SK-N-MC (cell line): Measurements from ENCODE around the gene PTPA.
"Not testable (repeated sequence)": the region's sequence is repeated elsewhere in the genome, so short reads cannot be mapped to it uniquely, and the experiment has no call there.

Source experiments
- EZH2 ChIP-seq: fragments of 200-600 bp; sonication (generic); IDR thresholded peaks from one replicate; pipeline ENCODE4 v1.6.1; 2017; ENCODE audit warnings: antibody characterized with exemption
- FOXP2 ChIP-seq: optimal IDR thresholded peaks from 2 replicates; pipeline ENCODE3; 2011; ENCODE audit warnings: mild to moderate bottlenecking, moderate library complexity; ENCODE audit not compliant: insufficient read depth; ENCODE audit errors: extremely low read length, control extremely low read depth
- POLR2AphosphoS5 ChIP-seq: IDR thresholded peaks from 2 replicates; pipeline ENCODE4 v1.6.1; 2012; ENCODE audit warnings: mild to moderate bottlenecking, low read depth, low read length, borderline replicate concordance

DNA sequence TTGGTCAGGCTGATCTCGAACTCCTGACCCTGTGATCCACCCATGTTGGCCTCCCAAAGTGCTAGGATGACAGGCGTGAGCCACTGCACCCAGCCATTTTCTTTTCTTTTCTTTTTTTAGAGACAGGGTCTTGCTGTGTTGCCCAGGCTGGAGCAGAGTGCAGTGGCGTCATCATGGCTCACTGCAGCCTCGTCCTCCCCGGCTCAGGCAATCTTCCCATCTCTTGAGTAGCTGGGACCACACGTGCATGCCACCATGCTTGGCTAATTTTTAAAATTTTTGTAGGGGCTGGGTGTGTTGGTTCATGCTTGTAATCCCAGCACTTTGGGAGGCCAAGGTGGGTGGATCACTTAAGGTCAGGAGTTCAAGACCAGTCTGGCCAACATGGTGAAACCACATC, 85.8 kb downstream of the PTPA start:
- TF ChIP-seq EZH2, POLR2AphosphoS5, FOXP2: not testable (repeated sequence)
